K562 treated with DMSO at 1 percent for 48 hours (cell line): ENCODE data around the gene TPPP3. TPM values are rescaled to one million over a fixed set of nuclear protein-coding genes. Genes with fewer than 3 reads are reported as not detected.

Experiments
- total RNA-seq: library from RNA; unstranded; fragments of 300-600 nt; gene quantifications from 2 replicates; pipeline ENCODE4 v1.2.3, GENCODE V29; 2022; ENCODE audit warnings: low replicate concordance; ENCODE audit errors: extremely low read depth

TPPP3 gene
- not detected in 2 replicates for total RNA-seq

GRCh38 chr16:67393111-67393787, at the start of gene TPPP3:
TSS of gene TPPP3 (minus strand) at chr16:67393498. CDS start at chr16:67391111, 2,387 bp downstream.

GRCh38 chr16:67430977-67431774, 37.9 kb upstream of the TPPP3 start, which contains the start of gene HSD11B2:
TSS of gene HSD11B2 (plus strand) at chr16:67431121. CDS start at chr16:67431249, 128 bp downstream.

GRCh38 chr16:67415872-67416793, 22.8 kb upstream of the TPPP3 start, which contains the start of gene ZDHHC1:
TSS of gene ZDHHC1 (minus strand) at chr16:67416477. CDS start at chr16:67407775, 8,702 bp downstream.

Other genes starting within 250 kb of the TPPP3 start
- gene B3GNT9, start 242.5 kb downstream of the TPPP3 start, total RNA-seq: not detected in 2 replicates
- not detected in 2 replicates for gene TRADD, start 233.6 kb downstream of the TPPP3 start, total RNA-seq
- not detected in 2 replicates for gene FBXL8, start 233.5 kb downstream of the TPPP3 start, total RNA-seq
- gene HSF4, start 228.8 kb downstream of the TPPP3 start, total RNA-seq: not detected in 2 replicates
- gene NOL3, start 223.0 kb downstream of the TPPP3 start, total RNA-seq: not detected in 2 replicates
- gene MATCAP1, start 209.5 kb downstream of the TPPP3 start, total RNA-seq: not detected in 2 replicates
- not detected in 2 replicates for gene EXOC3L1, start 203.4 kb downstream of the TPPP3 start, total RNA-seq
- gene E2F4, start 201.3 kb downstream of the TPPP3 start, total RNA-seq: not detected in 2 replicates
- gene ELMO3, start 194.4 kb downstream of the TPPP3 start, total RNA-seq: not detected in 2 replicates
- gene TMEM208, start 166.4 kb downstream of the TPPP3 start, total RNA-seq: not detected in 2 replicates
- not detected in 2 replicates for gene FHOD1, start 146.0 kb downstream of the TPPP3 start, total RNA-seq
- gene SLC9A5, start 144.5 kb downstream of the TPPP3 start, total RNA-seq: not detected in 2 replicates
- not detected in 2 replicates for gene PLEKHG4, start 114.0 kb downstream of the TPPP3 start, total RNA-seq
- gene KCTD19, start 66.8 kb downstream of the TPPP3 start, total RNA-seq: not detected in 2 replicates
- gene LRRC36, start 66.7 kb downstream of the TPPP3 start, total RNA-seq: not detected in 2 replicates
- gene ZDHHC1, start 23.0 kb upstream of the TPPP3 start, total RNA-seq: not detected in 2 replicates
- gene HSD11B2, start 37.6 kb upstream of the TPPP3 start, total RNA-seq: not detected in 2 replicates
- gene ATP6V0D1, start 87.7 kb upstream of the TPPP3 start, total RNA-seq: not detected in 2 replicates
- not detected in 2 replicates for gene AGRP, start 90.0 kb upstream of the TPPP3 start, total RNA-seq
- gene RIPOR1, start 135.3 kb upstream of the TPPP3 start, total RNA-seq: not detected in 2 replicates
- gene CTCF, start 169.0 kb upstream of the TPPP3 start, total RNA-seq: not detected in 2 replicates